WTC11 (cell line): Measurements from ENCODE around the gene RMC1. TPM values are rescaled to one million over a fixed set of nuclear protein-coding genes. Genes with fewer than 3 reads are reported as not detected.

Experiments used
- ATAC-seq: fragments of 200-7000 bp; cut with Tn5 transposase; 2 replicates; pipeline ENCODE4 v1.10.0; 2021; ENCODE audit warnings: mild to moderate bottlenecking, moderate library complexity
- CTCF ChIA-PET: fragments of 300-600 bp; sonication (Branson Sonifier 250); formaldehyde crosslinking; loops from one replicate; lab custom pipeline; 2021; ENCODE audit warnings: antibody characterized with exemption; lab: Charles Lee
- POLR2A ChIA-PET: fragments of 350-600 bp; sonication (Branson Sonifier 250); formaldehyde crosslinking; loops from one replicate; lab custom pipeline; 2021; ENCODE audit warnings: antibody characterized with exemption; lab: Charles Lee
- DNase-seq: peaks from one replicate; pipeline ENCODE4 v3.0.0; 2021; ENCODE audit warnings: low spot score
- H3K27ac Mint-ChIP-seq: 2 replicates; pipeline ENCODE4 v1.8.0; 2021; ENCODE audit warnings: mixed read lengths
- H3K27me3 Mint-ChIP-seq: 2 replicates; pipeline ENCODE4 v1.8.0; 2021; ENCODE audit warnings: low read depth, mild to moderate bottlenecking, moderate library complexity, mixed read lengths
- H3K36me3 Mint-ChIP-seq: 2 replicates; pipeline ENCODE4 v1.8.0; 2021; ENCODE audit warnings: mixed read lengths
- H3K4me1 Mint-ChIP-seq: 2 replicates; pipeline ENCODE4 v1.8.0; 2022; ENCODE audit warnings: mixed read lengths
- H3K4me3 Mint-ChIP-seq: 2 replicates; pipeline ENCODE4 v1.8.0; 2021; ENCODE audit warnings: mild to moderate bottlenecking, moderate library complexity, mixed read lengths
- H3K9me3 Mint-ChIP-seq: 2 replicates; pipeline ENCODE4 v1.8.0; 2021; ENCODE audit warnings: mixed read lengths
- ATF1 ChIP-seq: sonication (generic); formaldehyde crosslinking; IDR thresholded peaks from 2 replicates; pipeline ENCODE4 v1.8.1; 2023; ENCODE audit warnings: mild to moderate bottlenecking, moderate library complexity, missing genetic modification reagents
- CBFB ChIP-seq: sonication (generic); formaldehyde crosslinking; IDR thresholded peaks from 2 replicates; pipeline ENCODE4 v1.8.1; 2022; ENCODE audit warnings: mild to moderate bottlenecking, low read depth, missing genetic modification reagents
- ETV6 ChIP-seq: sonication (generic); formaldehyde crosslinking; IDR thresholded peaks from 2 replicates; pipeline ENCODE4 v1.8.1; 2022; ENCODE audit warnings: mild to moderate bottlenecking, missing genetic modification reagents
- NFE2L1 ChIP-seq: sonication (generic); formaldehyde crosslinking; IDR thresholded peaks from 2 replicates; pipeline ENCODE4 v1.8.1; 2023; ENCODE audit warnings: missing genetic modification reagents
- NR3C1 ChIP-seq: sonication (generic); formaldehyde crosslinking; conservative IDR thresholded peaks from 2 replicates; pipeline ENCODE4 v1.8.1; 2023; ENCODE audit warnings: low read depth, mild to moderate bottlenecking, missing genetic modification reagents
- SMAD3 ChIP-seq: sonication (generic); formaldehyde crosslinking; IDR thresholded peaks from 2 replicates; pipeline ENCODE4 v1.8.0; 2022; ENCODE audit warnings: missing genetic modification reagents, mild to moderate bottlenecking, borderline replicate concordance
- SMAD4 ChIP-seq: sonication (generic); formaldehyde crosslinking; IDR thresholded peaks from 2 replicates; pipeline ENCODE4 v1.8.0; 2022; ENCODE audit warnings: mild to moderate bottlenecking, missing genetic modification reagents
- TP53 ChIP-seq: sonication (generic); formaldehyde crosslinking; IDR thresholded peaks from 2 replicates; pipeline ENCODE4 v1.8.1; 2023; ENCODE audit warnings: mild to moderate bottlenecking, missing genetic modification reagents
- ZNF232 ChIP-seq: sonication (generic); formaldehyde crosslinking; IDR thresholded peaks from 2 replicates; pipeline ENCODE4 v1.8.0; 2022; ENCODE audit warnings: mild to moderate bottlenecking, missing genetic modification reagents
- ZNF263 ChIP-seq: sonication (generic); formaldehyde crosslinking; IDR thresholded peaks from 2 replicates; pipeline ENCODE4 v1.8.1; 2022; ENCODE audit warnings: low read depth, mild to moderate bottlenecking, moderate library complexity, missing genetic modification reagents
- ZNF317 ChIP-seq: sonication (generic); formaldehyde crosslinking; IDR thresholded peaks from 2 replicates; pipeline ENCODE4 v1.8.1; 2023; ENCODE audit warnings: low read depth, mild to moderate bottlenecking, moderate library complexity, missing genetic modification reagents, borderline replicate concordance
- ZNF396 ChIP-seq: fragments of 250-450 bp; sonication (Bioruptor Pico); IDR thresholded peaks from 2 replicates; pipeline ENCODE4 v1.8.0; 2021; ENCODE audit warnings: mild to moderate bottlenecking, moderate library complexity, borderline replicate concordance
- ZNF416 ChIP-seq: fragments of 250-450 bp; sonication (Bioruptor Pico); IDR thresholded peaks from 2 replicates; pipeline ENCODE4 v1.9.0; 2021; ENCODE audit warnings: mild to moderate bottlenecking, inconsistent platforms
- ZNF671 ChIP-seq: fragments of 250-450 bp; sonication (Bioruptor Pico); IDR thresholded peaks from 2 replicates; pipeline ENCODE4 v1.8.0; 2021; ENCODE audit warnings: mild to moderate bottlenecking
- total RNA-seq: library from RNA; stranded (reverse); gene quantifications from 3 replicates; pipeline ENCODE4 v1.2.3, GENCODE V29; 2021
- TF ChIP-seq, protein P1 (sequence below): fragments of 250-450 bp; sonication (Bioruptor Pico); IDR thresholded peaks from 2 replicates; pipeline ENCODE4 v1.8.0; 2021; ENCODE audit warnings: mild to moderate bottlenecking
- TF ChIP-seq, protein P2 (sequence below): sonication (generic); formaldehyde crosslinking; IDR thresholded peaks from 2 replicates; pipeline ENCODE4 v1.8.0; 2023; ENCODE audit warnings: missing genetic modification reagents
- TF ChIP-seq, protein P3 (sequence below): sonication (generic); formaldehyde crosslinking; IDR thresholded peaks from 2 replicates; pipeline ENCODE4 v1.8.0; 2023; ENCODE audit warnings: missing genetic modification reagents, mild to moderate bottlenecking, borderline replicate concordance
- TF ChIP-seq, protein P4 (sequence below): sonication (generic); formaldehyde crosslinking; conservative IDR thresholded peaks from 2 replicates; pipeline ENCODE4 v1.8.1; 2023; ENCODE audit warnings: mild to moderate bottlenecking, low read depth, missing genetic modification reagents, moderate library complexity
- TF ChIP-seq, protein P5 (sequence below): sonication (generic); formaldehyde crosslinking; IDR thresholded peaks from 2 replicates; pipeline ENCODE4 v1.8.1; 2022; ENCODE audit warnings: missing genetic modification reagents, borderline replicate concordance
- TF ChIP-seq, protein P6 (sequence below): fragments of 250-450 bp; sonication (Bioruptor Pico); conservative IDR thresholded peaks from 2 replicates; pipeline ENCODE4 v1.9.0; 2021; ENCODE audit warnings: mild to moderate bottlenecking

Gene RMC1
- total RNA-seq, 1 experiment from 2014 or later: 15.6 TPM

DNA sequence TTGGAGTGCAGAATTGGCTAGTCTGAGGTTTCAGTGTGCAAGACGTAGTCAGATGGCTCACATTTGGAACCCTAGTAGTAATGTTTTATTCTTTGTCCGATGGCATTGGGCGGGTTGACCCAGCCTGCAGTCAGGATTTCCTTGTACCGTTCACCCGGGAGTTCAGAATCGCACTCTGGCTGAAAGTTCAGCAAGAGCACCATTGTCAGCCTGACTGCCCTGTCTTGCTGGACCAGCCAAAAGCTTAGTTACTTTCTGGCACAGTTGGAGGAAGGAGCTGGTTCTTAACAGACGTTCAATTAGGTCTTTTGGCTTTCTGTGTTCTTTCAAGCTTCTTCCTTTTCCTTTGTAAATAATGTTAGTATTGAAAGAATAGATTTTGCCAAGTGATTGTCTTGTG is 18.6 kb downstream of the RMC1 start:
- POLR2A ChIA-PET: no interaction called here
- ATAC-seq (no peak), DNase-seq (no peak)
- Mint-ChIP-seq H3K4me1 (no peaks in the 10 kb centered on the region), H3K27me3 (no peaks in the 10 kb centered on the region), H3K36me3 (peaks cover 63% of the 10 kb centered on the region), H3K4me3 (no peak overlapping the region), H3K27ac (no peak overlapping the region), H3K9me3 (no peaks in the 10 kb centered on the region)
- CTCF ChIA-PET: no interaction called here
- TF ChIP-seq ATF1 (no peak), SMAD3 (no peak), ZNF232 (CRISPR knock-in tag) (no peak), ZNF416 (no peak), TP53 (CRISPR knock-in tag) (no peak), SMAD4 (CRISPR knock-in tag) (no peak), ZNF317 (CRISPR knock-in tag) (no peak), ZNF263 (CRISPR knock-in tag) (no peak), ZNF396 (CRISPR knock-in tag) (no peak), NR3C1 (CRISPR knock-in tag) (no peak), ZNF671 (no peak), CBFB (no peak), NFE2L1 (no peak), ETV6 (CRISPR knock-in tag) (no peak)
- TF ChIP-seq, protein P1, sequence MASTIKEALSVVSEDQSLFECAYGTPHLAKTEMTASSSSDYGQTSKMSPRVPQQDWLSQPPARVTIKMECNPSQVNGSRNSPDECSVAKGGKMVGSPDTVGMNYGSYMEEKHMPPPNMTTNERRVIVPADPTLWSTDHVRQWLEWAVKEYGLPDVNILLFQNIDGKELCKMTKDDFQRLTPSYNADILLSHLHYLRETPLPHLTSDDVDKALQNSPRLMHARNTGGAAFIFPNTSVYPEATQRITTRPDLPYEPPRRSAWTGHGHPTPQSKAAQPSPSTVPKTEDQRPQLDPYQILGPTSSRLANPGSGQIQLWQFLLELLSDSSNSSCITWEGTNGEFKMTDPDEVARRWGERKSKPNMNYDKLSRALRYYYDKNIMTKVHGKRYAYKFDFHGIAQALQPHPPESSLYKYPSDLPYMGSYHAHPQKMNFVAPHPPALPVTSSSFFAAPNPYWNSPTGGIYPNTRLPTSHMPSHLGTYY (CRISPR knock-in tag): no peak
- TF ChIP-seq, protein P2, sequence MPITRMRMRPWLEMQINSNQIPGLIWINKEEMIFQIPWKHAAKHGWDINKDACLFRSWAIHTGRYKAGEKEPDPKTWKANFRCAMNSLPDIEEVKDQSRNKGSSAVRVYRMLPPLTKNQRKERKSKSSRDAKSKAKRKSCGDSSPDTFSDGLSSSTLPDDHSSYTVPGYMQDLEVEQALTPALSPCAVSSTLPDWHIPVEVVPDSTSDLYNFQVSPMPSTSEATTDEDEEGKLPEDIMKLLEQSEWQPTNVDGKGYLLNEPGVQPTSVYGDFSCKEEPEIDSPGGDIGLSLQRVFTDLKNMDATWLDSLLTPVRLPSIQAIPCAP (CRISPR knock-in tag): no peak
- TF ChIP-seq, protein P3, sequence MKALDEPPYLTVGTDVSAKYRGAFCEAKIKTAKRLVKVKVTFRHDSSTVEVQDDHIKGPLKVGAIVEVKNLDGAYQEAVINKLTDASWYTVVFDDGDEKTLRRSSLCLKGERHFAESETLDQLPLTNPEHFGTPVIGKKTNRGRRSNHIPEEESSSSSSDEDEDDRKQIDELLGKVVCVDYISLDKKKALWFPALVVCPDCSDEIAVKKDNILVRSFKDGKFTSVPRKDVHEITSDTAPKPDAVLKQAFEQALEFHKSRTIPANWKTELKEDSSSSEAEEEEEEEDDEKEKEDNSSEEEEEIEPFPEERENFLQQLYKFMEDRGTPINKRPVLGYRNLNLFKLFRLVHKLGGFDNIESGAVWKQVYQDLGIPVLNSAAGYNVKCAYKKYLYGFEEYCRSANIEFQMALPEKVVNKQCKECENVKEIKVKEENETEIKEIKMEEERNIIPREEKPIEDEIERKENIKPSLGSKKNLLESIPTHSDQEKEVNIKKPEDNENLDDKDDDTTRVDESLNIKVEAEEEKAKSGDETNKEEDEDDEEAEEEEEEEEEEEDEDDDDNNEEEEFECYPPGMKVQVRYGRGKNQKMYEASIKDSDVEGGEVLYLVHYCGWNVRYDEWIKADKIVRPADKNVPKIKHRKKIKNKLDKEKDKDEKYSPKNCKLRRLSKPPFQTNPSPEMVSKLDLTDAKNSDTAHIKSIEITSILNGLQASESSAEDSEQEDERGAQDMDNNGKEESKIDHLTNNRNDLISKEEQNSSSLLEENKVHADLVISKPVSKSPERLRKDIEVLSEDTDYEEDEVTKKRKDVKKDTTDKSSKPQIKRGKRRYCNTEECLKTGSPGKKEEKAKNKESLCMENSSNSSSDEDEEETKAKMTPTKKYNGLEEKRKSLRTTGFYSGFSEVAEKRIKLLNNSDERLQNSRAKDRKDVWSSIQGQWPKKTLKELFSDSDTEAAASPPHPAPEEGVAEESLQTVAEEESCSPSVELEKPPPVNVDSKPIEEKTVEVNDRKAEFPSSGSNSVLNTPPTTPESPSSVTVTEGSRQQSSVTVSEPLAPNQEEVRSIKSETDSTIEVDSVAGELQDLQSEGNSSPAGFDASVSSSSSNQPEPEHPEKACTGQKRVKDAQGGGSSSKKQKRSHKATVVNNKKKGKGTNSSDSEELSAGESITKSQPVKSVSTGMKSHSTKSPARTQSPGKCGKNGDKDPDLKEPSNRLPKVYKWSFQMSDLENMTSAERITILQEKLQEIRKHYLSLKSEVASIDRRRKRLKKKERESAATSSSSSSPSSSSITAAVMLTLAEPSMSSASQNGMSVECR: no peak
- TF ChIP-seq, protein P4, sequence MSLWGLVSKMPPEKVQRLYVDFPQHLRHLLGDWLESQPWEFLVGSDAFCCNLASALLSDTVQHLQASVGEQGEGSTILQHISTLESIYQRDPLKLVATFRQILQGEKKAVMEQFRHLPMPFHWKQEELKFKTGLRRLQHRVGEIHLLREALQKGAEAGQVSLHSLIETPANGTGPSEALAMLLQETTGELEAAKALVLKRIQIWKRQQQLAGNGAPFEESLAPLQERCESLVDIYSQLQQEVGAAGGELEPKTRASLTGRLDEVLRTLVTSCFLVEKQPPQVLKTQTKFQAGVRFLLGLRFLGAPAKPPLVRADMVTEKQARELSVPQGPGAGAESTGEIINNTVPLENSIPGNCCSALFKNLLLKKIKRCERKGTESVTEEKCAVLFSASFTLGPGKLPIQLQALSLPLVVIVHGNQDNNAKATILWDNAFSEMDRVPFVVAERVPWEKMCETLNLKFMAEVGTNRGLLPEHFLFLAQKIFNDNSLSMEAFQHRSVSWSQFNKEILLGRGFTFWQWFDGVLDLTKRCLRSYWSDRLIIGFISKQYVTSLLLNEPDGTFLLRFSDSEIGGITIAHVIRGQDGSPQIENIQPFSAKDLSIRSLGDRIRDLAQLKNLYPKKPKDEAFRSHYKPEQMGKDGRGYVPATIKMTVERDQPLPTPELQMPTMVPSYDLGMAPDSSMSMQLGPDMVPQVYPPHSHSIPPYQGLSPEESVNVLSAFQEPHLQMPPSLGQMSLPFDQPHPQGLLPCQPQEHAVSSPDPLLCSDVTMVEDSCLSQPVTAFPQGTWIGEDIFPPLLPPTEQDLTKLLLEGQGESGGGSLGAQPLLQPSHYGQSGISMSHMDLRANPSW (CRISPR knock-in tag): no peak
- TF ChIP-seq, protein P5, sequence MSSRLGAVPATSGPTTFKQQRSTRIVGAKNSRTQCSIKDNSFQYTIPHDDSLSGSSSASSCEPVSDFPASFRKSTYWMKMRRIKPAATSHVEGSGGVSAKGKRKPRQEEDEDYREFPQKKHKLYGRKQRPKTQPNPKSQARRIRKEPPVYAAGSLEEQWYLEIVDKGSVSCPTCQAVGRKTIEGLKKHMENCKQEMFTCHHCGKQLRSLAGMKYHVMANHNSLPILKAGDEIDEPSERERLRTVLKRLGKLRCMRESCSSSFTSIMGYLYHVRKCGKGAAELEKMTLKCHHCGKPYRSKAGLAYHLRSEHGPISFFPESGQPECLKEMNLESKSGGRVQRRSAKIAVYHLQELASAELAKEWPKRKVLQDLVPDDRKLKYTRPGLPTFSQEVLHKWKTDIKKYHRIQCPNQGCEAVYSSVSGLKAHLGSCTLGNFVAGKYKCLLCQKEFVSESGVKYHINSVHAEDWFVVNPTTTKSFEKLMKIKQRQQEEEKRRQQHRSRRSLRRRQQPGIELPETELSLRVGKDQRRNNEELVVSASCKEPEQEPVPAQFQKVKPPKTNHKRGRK (CRISPR knock-in tag): no peak
- TF ChIP-seq, protein P6, sequence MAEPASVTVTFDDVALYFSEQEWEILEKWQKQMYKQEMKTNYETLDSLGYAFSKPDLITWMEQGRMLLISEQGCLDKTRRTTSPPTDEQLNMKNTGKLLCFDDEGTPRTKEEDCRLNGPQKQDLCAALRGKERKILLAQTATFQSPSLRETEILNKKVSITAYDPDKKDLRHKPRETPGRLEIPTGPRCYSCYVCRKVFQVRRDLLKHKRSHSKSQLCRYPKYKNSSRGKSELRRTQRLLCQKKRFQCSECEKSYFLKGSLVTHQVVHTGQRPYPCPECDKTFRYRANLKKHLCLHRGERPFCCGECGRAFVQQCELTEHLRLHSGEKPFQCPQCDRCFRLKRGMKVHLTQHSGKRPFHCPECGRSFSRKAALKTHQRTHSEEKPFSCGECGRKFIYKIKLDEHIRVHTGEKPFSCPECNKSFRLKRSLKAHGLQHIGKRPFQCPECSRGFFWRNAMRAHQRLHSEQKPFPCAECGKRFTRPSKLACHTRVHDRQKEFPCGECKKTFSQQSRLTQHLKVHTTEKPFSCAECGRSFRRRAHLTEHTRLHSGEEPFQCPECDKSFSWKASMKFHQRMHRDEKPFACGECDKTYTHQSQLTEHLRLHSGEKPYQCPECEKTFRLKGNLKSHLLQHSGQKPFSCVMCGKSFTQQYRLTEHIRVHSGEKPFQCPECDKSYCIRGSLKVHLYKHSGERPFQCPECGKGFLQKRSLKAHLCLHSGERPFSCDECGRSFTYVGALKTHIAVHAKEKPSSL (CRISPR knock-in tag): no peak
